Lower lobe of right lung (tissue), 2 donors: ENCODE measurements around the gene MPP2. TPM values are rescaled to one million over a fixed set of nuclear protein-coding genes. Genes with fewer than 3 reads are reported as not detected.
"Not testable (repeated sequence)": the region's sequence is repeated elsewhere in the genome, so short reads cannot be mapped to it uniquely, and the experiment has no call there.

Experiments used
- ATAC-seq, 2 donors: fragments of 200-7000 bp; cut with Tn5 transposase; one replicate each; pipeline ENCODE4 v1.9.1; 2020 to 2022; ENCODE audit warnings: mild to moderate bottlenecking in 2 of 2, moderate library complexity in 2 of 2
- DNase-seq: peaks from one replicate; pipeline ENCODE4 v3.0.0-alpha.2; 2020
- H3K27ac ChIP-seq: fragments of 200-600 bp; one replicate; pipeline ENCODE4 v1.8.0; 2022
- H3K27me3 ChIP-seq: fragments of 200-600 bp; one replicate; pipeline ENCODE4 v1.8.0; 2022; ENCODE audit warnings: low read depth
- H3K36me3 ChIP-seq: fragments of 200-600 bp; one replicate; pipeline ENCODE4 v1.8.0; 2022; ENCODE audit warnings: mild to moderate bottlenecking
- H3K4me1 ChIP-seq: fragments of 200-600 bp; one replicate; pipeline ENCODE4 v1.8.0; 2022
- H3K4me3 ChIP-seq: fragments of 200-600 bp; one replicate; pipeline ENCODE4 v1.8.0; 2022; ENCODE audit warnings: mild to moderate bottlenecking
- H3K9me3 ChIP-seq: fragments of 200-600 bp; one replicate; pipeline ENCODE4 v1.8.0; 2022
- intact Hi-C: fragments of 100-400 bp; cut with DNase I; formaldehyde crosslinking; loops from one replicate; pipeline ENCODE4 v1.11.0; 2022
- total RNA-seq: library from RNA; stranded (reverse); fragmentation: NEBNext Ultra II Directional; extraction: Animal tissue kit (Norgen Biotek cat#: 25700); gene quantifications from one replicate; pipeline ENCODE4 v1.2.1, GENCODE V29; 2021
- TF ChIP-seq, protein P1 (sequence below): fragments of 200-600 bp; IDR thresholded peaks from one replicate; pipeline ENCODE4 v1.8.0; 2022; ENCODE audit warnings: antibody characterized with exemption, mild to moderate bottlenecking
- donor health status: DM: no; HTN: yes; CAD: no; lungs with severe emphysema.

Gene MPP2
- total RNA-seq, 1 donor from 2014 or later = 0.62 TPM

DNA sequence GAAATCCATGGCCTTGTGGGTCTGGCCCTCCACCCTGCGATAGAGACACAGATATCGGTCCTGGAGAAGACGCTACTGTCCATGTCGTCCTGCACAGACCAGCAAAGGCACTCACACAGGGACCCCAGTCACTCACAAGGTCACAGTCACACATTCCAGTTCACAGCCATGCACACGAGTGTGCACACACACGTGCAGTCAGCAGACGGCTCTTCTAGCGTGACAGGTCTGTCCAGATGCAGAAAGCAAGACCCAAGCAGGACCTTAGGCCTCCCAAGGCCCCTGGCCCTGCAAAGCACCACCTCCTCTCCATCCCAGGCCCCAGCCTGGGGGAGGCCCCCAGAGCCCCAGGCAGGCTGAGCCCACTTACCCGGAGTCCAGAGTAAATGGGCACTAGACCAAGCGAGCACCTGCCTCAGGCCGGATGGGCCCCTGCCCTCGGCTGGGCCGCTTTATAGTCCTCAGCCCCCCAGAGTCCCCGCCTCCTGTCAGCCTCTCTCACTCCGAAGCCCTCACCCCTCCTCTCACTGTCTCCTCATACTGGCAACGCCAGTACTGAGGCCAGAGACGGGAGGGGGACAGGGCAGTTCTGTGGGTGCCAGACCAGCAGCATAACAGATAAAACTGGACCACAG lies 34.8 kb upstream of the MPP2 start, which contains the start of gene PPY:
PPY (minus strand) TSS at position 426 of the 635 bp plus-strand sequence. CDS start 822 bp downstream, outside the sequence.
- H3K4me3 ChIP-seq = no peak within 1 kb of the TSS
- ATAC-seq = no peak
- H3K9me3 ChIP-seq = no peaks in the 10 kb centered on the region
- TF ChIP-seq, protein P1, sequence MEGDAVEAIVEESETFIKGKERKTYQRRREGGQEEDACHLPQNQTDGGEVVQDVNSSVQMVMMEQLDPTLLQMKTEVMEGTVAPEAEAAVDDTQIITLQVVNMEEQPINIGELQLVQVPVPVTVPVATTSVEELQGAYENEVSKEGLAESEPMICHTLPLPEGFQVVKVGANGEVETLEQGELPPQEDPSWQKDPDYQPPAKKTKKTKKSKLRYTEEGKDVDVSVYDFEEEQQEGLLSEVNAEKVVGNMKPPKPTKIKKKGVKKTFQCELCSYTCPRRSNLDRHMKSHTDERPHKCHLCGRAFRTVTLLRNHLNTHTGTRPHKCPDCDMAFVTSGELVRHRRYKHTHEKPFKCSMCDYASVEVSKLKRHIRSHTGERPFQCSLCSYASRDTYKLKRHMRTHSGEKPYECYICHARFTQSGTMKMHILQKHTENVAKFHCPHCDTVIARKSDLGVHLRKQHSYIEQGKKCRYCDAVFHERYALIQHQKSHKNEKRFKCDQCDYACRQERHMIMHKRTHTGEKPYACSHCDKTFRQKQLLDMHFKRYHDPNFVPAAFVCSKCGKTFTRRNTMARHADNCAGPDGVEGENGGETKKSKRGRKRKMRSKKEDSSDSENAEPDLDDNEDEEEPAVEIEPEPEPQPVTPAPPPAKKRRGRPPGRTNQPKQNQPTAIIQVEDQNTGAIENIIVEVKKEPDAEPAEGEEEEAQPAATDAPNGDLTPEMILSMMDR = no peak
- H3K4me1 ChIP-seq = peaks cover 4% of the 10 kb centered on the region
- DNase-seq = no peak
- no peaks in the 10 kb centered on the region for H3K36me3 ChIP-seq
- intact Hi-C loops = loop anchor here (10.0 kb wide), 1 partner anchor 103 kb away; no protein-coding TSS in a partner anchor
- H3K27me3 ChIP-seq = peaks cover 19% of the 10 kb centered on the region
- no peak within 1 kb of the TSS for H3K27ac ChIP-seq

DNA sequence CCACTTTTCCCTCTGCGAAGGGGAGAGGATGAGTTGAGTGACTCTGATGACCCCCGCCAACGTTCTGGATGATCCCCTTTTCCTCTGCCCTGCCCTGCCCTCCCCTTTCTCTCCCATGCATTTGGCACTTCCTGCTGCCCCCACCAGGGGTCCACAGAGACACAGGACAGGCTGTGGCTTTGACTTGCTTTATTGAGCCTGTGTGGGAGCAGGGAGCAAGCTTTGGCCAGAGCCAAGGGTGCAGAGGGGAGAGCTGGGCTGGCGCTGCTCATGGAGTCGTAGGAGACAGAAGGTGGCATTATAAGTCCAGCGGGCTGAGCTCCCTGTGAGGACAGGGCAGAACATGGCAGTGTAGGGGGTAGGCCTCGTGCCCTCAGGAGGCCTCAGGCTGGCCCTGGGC lies 33.3 kb upstream of the MPP2 start:
- Histone ChIP-seq H3K27ac (no peak overlapping the region), H3K9me3 (no peaks in the 10 kb centered on the region), H3K36me3 (no peaks in the 10 kb centered on the region), H3K4me1 (peaks cover 4% of the 10 kb centered on the region), H3K27me3 (peaks cover 23% of the 10 kb centered on the region), H3K4me3 (no peak overlapping the region)
- no peak for DNase-seq
- intact Hi-C loops = loop anchor here (10.0 kb wide), 1 partner anchor 104 kb away; no protein-coding TSS in a partner anchor
- TF ChIP-seq, protein P1 = no peak
- ATAC-seq = no peak

DNA sequence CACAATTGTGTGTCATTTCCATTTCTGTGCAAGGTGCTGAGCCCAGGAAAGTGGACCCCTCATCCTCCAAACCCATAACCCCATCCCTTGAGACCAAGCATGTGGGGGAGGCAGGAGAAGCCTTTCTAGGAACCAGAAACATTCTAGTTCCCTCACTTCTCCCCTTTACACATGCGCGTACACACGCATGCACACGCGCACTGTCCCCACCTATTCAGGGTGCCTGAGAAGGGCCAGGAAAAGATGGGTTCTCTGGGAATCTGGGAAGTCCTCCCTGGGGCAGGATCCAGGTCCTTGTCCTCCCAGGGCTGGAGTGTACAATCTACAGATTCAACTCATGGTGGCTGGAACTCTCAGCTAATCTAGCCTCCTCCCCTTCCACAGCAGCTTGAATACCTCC lies 32.5 kb upstream of the MPP2 start:
- DNase-seq (no peak), ATAC-seq (no peak)
- Histone ChIP-seq H3K4me3 (no peak overlapping the region), H3K27me3 (peaks cover 23% of the 10 kb centered on the region), H3K27ac (no peak overlapping the region), H3K4me1 (peaks cover 4% of the 10 kb centered on the region), H3K9me3 (no peaks in the 10 kb centered on the region), H3K36me3 (no peaks in the 10 kb centered on the region)
- TF ChIP-seq, protein P1 = no peak
- intact Hi-C loops = loop anchor here (10.0 kb wide), 1 partner anchor 105 kb away; no protein-coding TSS in a partner anchor

DNA sequence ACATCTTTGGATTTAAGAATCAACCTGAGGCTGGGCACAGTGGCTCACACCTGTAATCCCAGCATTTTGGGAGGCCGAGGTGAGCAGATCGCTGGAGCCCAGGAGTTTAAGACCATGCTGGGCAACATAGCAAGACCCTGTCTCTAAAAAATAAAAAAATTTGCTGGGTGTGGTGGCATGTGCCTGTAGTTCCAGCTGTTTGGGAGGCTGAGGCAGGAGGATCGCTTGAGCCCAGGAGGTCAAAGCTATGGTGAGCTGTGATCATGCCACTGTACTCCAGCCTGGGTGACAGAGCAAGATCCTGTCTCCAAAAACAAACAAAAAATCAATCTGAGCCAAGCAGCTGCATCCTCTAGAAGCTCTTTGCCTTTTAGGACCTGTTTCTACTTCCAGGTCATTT lies 32.1 kb upstream of the MPP2 start:
- DNase-seq, H3K4me3 ChIP-seq, H3K4me1 ChIP-seq, H3K27ac ChIP-seq, intact Hi-C loops, H3K36me3 ChIP-seq, H3K9me3 ChIP-seq, ATAC-seq: not testable (repeated sequence)
- H3K27me3 ChIP-seq = peaks cover 23% of the 10 kb centered on the region

DNA sequence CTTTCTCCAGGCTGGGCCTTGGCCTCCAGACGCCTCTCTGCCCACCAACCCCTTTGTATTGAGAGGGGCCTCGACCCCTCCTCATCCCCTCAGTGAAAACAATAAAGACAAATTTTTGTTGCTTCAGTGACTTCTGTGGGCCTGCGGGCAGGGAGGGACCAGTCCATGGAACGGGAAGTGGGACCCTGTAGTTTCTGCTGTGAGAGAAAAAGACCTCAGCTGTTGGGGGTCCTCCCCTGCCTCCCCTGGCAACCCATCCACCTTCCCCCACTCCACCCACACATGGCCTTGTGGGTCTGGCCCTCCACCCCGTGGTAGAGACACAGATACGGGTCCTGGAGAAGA lies 31.5 kb upstream of the MPP2 start:
- Histone ChIP-seq H3K9me3 (no peaks in the 10 kb centered on the region), H3K36me3 (no peaks in the 10 kb centered on the region), H3K27me3 (peaks cover 23% of the 10 kb centered on the region), H3K27ac (no peak overlapping the region), H3K4me1 (peaks cover 4% of the 10 kb centered on the region), H3K4me3 (no peak overlapping the region)
- intact Hi-C loops = no loop called here
- no peak for ATAC-seq
- DNase-seq = no peak
- TF ChIP-seq, protein P1 = no peak

DNA sequence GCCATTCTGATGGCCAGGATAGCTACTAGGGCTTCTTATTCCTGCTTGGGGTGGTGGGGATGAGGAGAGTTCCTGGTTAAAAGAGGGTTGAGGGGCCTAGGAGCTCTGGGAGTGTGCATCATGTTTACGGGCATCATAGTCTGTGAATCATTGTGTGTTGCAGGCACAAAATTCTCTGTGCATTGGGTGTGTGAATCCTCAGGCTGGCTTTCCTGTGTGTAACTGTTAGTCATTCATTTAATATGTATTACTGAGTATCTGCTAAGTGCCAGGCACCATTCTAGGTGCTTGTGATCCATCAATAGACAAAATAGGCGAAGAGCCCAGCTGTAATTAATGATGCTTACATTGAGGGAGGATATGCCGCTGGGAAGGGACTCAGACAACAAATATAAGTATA lies 29.1 kb upstream of the MPP2 start:
- Histone ChIP-seq H3K4me3 (no peak overlapping the region), H3K27ac (no peak overlapping the region), H3K4me1 (peaks cover 4% of the 10 kb centered on the region), H3K36me3 (no peaks in the 10 kb centered on the region), H3K9me3 (no peaks in the 10 kb centered on the region), H3K27me3 (peaks cover 23% of the 10 kb centered on the region)
- DNase-seq (no peak), ATAC-seq (no peak)
- intact Hi-C loops = no loop called here
- TF ChIP-seq, protein P1 = no peak
